VCaP (cell line): ENCODE measurements around the gene PIAS4.

Experiments used
- H3K27ac ChIP-seq: fragments of 450-650 bp; 2 replicates; pipeline ENCODE4 v1.5.1; 2017
- CTCF ChIP-seq: fragments of 450-650 bp; conservative IDR thresholded peaks from 2 replicates; pipeline ENCODE4 v1.5.1; 2017; ENCODE audit warnings: mild to moderate bottlenecking, moderate library complexity

PIAS4 gene

DNA sequence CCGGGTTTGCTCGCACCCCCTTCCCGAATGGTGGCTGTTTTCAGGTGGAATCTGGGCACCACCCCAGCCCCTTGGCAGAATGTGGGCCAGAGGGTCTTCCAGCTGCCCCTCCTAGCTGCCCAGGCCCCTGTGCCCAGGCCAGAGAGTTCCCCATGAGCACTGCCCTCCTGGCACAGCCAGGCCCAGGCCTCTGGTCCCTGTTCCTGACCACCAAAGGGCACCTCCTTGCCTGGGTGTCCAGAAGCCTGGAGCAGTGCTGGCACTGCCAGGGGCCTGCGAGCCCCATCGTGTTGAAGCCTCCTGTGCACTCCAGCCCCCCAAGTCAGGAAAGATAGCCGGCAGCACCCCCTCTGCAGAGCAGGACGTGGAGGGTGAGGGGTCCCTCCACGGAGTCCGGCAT lies 23.4 kb downstream of the PIAS4 start:
- H3K27ac ChIP-seq = no peak overlapping the region
- no peak for TF ChIP-seq CTCF

- no peak overlapping the region for H3K27ac ChIP-seq
- TF ChIP-seq CTCF = no peak
Observed at GRCh38 chr19:4031420-4031819, 23.9 kb downstream of the PIAS4 start.

DNA sequence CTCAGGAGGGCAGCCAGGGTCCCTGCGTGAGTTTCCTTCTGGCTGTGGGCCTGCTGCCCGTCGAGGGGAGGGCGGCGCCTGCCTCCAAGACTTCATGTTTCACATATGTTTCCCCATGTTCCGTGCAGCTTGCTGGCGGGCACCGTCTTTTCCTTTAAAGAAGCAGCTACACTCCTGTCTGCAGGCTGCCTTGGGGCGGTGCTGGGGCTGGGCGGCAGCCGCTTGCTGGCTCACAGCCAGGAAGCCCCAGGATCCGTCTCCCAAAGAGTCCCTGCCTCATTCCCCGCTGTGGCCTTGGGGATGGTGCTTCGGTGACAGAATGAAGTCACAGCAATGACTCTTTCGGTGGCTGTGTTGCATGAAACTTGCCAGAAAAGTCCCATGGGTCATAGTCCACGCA lies 24.9 kb downstream of the PIAS4 start:
- TF ChIP-seq CTCF = no peak

GRCh38 chr19:4033028-4033956 lies 25.8 kb downstream of the PIAS4 start:
- no peak overlapping the region for H3K27ac ChIP-seq
- TF ChIP-seq CTCF = no peak

More for the DNA sequence above, 24.9 kb downstream of the PIAS4 start:
- H3K27ac ChIP-seq = no peak overlapping the region

DNA sequence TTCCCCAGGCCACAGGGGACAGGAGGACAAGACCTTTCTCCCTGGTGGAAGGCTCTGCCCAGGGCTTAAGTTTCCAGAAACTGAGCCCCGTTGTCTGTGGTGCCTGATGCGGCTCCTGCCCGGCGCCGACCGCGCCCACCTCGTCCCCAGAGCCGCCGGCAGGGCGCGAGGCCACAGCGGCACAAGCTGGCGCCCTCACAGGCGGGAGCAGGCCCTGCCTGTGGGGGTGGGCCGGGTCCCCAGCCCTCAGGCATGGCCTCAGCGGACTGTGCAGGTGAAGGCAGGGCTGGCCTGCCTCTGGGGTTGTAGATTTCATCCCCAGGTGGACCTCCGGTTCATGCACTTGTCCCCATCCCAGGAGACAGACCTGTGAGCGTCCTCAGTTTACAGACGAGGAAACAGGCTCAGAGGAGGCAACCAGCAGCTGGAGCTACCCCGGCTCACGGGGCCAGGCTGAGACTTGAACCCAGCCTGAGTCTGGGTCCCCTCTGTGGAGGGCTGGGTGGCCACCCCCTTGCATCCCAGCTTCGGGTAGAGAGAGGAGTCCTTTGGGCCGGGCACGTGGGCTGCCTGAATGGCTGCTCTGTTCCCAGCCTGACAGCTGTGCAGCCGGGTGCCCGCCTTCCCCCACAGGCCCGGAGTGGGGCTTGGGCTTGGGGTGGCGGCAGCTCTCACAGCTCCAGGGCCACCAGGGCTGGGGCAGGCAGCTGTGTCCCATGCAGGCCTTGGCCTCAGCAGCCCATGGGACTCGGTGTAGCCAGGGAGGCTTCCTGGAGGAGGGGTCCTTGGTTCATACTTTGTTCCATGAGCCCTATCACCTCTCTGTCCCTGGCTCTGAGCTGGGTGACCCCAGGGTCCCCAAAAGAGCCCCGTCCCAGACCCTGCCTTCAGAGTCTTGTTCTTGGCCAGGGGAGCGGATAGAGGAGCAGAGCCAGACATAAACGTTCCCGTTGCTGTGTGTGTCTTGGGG lies 26.8 kb downstream of the PIAS4 start:
- H3K27ac ChIP-seq = no peak overlapping the region
- TF ChIP-seq CTCF = no peak

DNA sequence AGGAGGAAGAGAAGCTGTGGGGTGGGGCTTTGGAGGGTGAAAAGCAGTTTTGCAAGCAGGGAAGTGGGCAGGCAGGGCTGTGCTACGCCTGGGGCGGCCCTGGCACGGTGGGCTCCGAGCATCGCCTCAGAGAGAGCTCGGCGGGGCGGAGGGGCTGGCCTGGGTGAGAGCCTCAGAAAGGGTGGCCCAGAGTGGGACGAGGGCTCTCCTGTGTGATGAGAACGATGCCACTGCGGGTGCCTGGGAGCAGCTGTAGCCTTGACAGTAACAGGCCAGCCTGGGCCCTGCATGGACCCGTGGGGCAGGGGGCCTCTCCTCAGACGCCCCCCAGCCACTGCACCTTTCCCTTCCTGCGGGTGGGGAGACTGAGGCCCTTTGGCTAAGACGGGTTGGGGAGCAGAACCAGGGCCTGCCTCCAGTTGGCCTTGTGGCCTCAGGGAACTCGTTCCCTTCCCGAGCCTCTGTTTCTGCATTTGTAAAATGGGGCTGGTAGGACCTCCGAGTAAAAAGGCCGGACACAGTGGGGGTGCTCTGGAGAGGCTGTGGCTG lies 27.6 kb downstream of the PIAS4 start:
- no peak overlapping the region for H3K27ac ChIP-seq
- TF ChIP-seq CTCF = no peak

DNA sequence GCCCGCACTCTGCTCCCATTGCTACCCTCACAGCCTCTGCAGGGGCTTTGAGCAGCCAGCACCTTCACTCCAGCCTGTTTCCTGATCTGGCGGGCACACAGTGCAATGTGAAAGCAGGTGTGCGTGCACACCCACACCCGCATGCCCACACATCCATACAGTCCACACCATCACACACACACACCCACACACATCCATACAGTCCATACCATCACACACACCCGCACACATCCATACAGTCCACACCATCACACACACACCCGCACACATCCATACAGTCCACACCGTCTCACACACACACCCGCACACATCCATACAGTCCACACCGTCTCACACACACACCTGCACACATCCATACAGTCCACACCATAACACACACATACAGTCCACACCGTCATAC lies 28.0 kb downstream of the PIAS4 start:
- H3K27ac ChIP-seq = no peak overlapping the region
- TF ChIP-seq CTCF = no peak
